Mesodermal cell (in vitro differentiated cells): ENCODE measurements around the gene DOC2A.

Experiments
- H3K27ac ChIP-seq: 2 replicates; pipeline ENCODE4 v1.7.0; 2013; ENCODE audit warnings: mild to moderate bottlenecking, low read depth, low read length, moderate library complexity; ENCODE audit not compliant: severe bottlenecking
- H3K36me3 ChIP-seq: 2 replicates; pipeline ENCODE4 v1.7.1; 2013; ENCODE audit warnings: mild to moderate bottlenecking, low read length, moderate library complexity; ENCODE audit not compliant: control insufficient read depth, insufficient read depth
- H3K4me1 ChIP-seq: one replicate; pipeline ENCODE4 v1.7.1; 2013; ENCODE audit warnings: mild to moderate bottlenecking, low read length; ENCODE audit not compliant: insufficient read depth, control insufficient read depth, poor library complexity, severe bottlenecking
- H3K4me3 ChIP-seq: 2 replicates; pipeline ENCODE4 v1.7.0; 2013; ENCODE audit warnings: low read length, control low read depth, mild to moderate bottlenecking; ENCODE audit not compliant: insufficient read depth, poor library complexity, severe bottlenecking; ENCODE audit errors: extremely low read depth
- H3K9me3 ChIP-seq: 2 replicates; pipeline ENCODE4 v1.7.1; 2013; ENCODE audit warnings: mild to moderate bottlenecking, low read length, moderate library complexity; ENCODE audit not compliant: control insufficient read depth
- WGBS, 2 experiments: methylation state at CpG; one replicate each; pipeline ENCODE4 v1.1.5; 2013; ENCODE audit warnings: missing lambda C conversion rate in 2 of 2; ENCODE audit not compliant: insufficient coverage in 2 of 2; 5-methylcytosine and 5-hydroxymethylcytosine counted together

DOC2A gene

GRCh38 chr16:29977063-29977825 lies 33.6 kb downstream of the DOC2A start:
- Histone ChIP-seq H3K4me1 (peaks cover 21% of the 10 kb centered on the region), H3K9me3 (peaks cover 8% of the 10 kb centered on the region), H3K4me3 (peak overlapping the region; percentile 8), H3K36me3 (peaks cover 65% of the 10 kb centered on the region), H3K27ac (no peak overlapping the region)
- 85 to 87% methylated on average over 4 to 7 of the region's 9 CpGs for WGBS, 2 experiments

- WGBS, 2 experiments: 53 to 57% methylated on average over 6 of the region's 6 CpGs
- Histone ChIP-seq H3K36me3 (peaks cover 63% of the 10 kb centered on the region), H3K27ac (peak overlapping the region; percentile 36), H3K9me3 (peaks cover 8% of the 10 kb centered on the region), H3K4me3 (peak overlapping the region; percentile 80), H3K4me1 (peaks cover 21% of the 10 kb centered on the region)
Observed at GRCh38 chr16:29975811-29976511, 34.9 kb downstream of the DOC2A start.

- Histone ChIP-seq H3K36me3 (peaks cover 61% of the 10 kb centered on the region), H3K9me3 (peaks cover 8% of the 10 kb centered on the region), H3K27ac (peak overlapping the region; percentile 64), H3K4me1 (peaks cover 21% of the 10 kb centered on the region), H3K4me3 (peak overlapping the region; percentile 80)
- WGBS, 2 experiments: 82 to 83% methylated on average over 4 to 5 of the region's 5 CpGs
Observed at GRCh38 chr16:29975134-29975538, 35.7 kb downstream of the DOC2A start.

GRCh38 chr16:29974291-29975133 lies 36.3 kb downstream of the DOC2A start:
- Histone ChIP-seq H3K4me3 (peak overlapping the region; percentile 80), H3K36me3 (peaks cover 60% of the 10 kb centered on the region), H3K27ac (peak overlapping the region; percentile 79), H3K9me3 (peaks cover 8% of the 10 kb centered on the region), H3K4me1 (peaks cover 21% of the 10 kb centered on the region)
- 5 to 8% methylated on average over 17 to 27 of the region's 31 CpGs for WGBS, 2 experiments

- WGBS, 2 experiments: 3 to 5% methylated on average over 43 to 62 of the region's 75 CpGs
- Histone ChIP-seq H3K4me3 (peak within 1 kb of the TSS; percentile 80), H3K27ac (peak within 1 kb of the TSS; percentile 79), H3K4me1 (peaks cover 21% of the 10 kb centered on the region), H3K9me3 (peaks cover 8% of the 10 kb centered on the region), H3K36me3 (peaks cover 57% of the 10 kb centered on the region)
Observed at GRCh38 chr16:29973384-29974246, 37.2 kb downstream of the DOC2A start, which contains the start of gene TAOK2. TSS of gene TAOK2 (plus strand) at chr16:29973868. CDS start at chr16:29977773, 3,905 bp downstream.

GRCh38 chr16:29972992-29973383 lies 37.8 kb downstream of the DOC2A start:
- WGBS, 2 experiments: 86% methylated on average over 5 to 6 of the region's 6 CpGs
- H3K4me1 ChIP-seq: peaks cover 21% of the 10 kb centered on the region
- H3K36me3 ChIP-seq: peaks cover 57% of the 10 kb centered on the region
- no peak overlapping the region for H3K4me3 ChIP-seq
- peaks cover 8% of the 10 kb centered on the region for H3K9me3 ChIP-seq
- no peak overlapping the region for H3K27ac ChIP-seq

- Histone ChIP-seq H3K9me3 (peaks cover 8% of the 10 kb centered on the region), H3K27ac (no peak overlapping the region), H3K36me3 (peaks cover 56% of the 10 kb centered on the region), H3K4me1 (peaks cover 21% of the 10 kb centered on the region), H3K4me3 (no peak overlapping the region)
- WGBS, 2 experiments: 100% methylated on average over 1 of the region's 1 CpG
Observed at GRCh38 chr16:29972500-29972899, 38.3 kb downstream of the DOC2A start.

- Histone ChIP-seq H3K27ac (no peak overlapping the region), H3K4me1 (peaks cover 15% of the 10 kb centered on the region), H3K36me3 (peaks cover 53% of the 10 kb centered on the region), H3K9me3 (peaks cover 8% of the 10 kb centered on the region), H3K4me3 (no peak overlapping the region)
- 96 to 100% methylated on average over 5 to 6 of the region's 8 CpGs for WGBS, 2 experiments
Observed at GRCh38 chr16:29971304-29971703, 39.5 kb downstream of the DOC2A start.

GRCh38 chr16:29968205-29968604 lies 42.6 kb downstream of the DOC2A start:
- peaks cover 8% of the 10 kb centered on the region for H3K9me3 ChIP-seq
- no peaks in the 10 kb centered on the region for H3K4me1 ChIP-seq
- WGBS, 2 experiments: 81 to 100% methylated on average over 2 of the region's 4 CpGs
- no peak overlapping the region for H3K27ac ChIP-seq
- H3K4me3 ChIP-seq: no peak overlapping the region
- H3K36me3 ChIP-seq: peaks cover 60% of the 10 kb centered on the region
